H1 (cell line): ENCODE data around the gene SLC1A2.

Experiments used
- PHF8 ChIP-seq: fragments of 200-600 bp; sonication (generic); conservative IDR thresholded peaks from 2 replicates; pipeline ENCODE4 v1.7.1; 2012; ENCODE audit warnings: low read depth, mild to moderate bottlenecking, inconsistent platforms, low read length, moderate library complexity
- POLR2AphosphoS5 ChIP-seq: IDR thresholded peaks from 2 replicates; pipeline ENCODE4 v1.6.1; 2011; ENCODE audit warnings: low read depth, low read length
- RFX5 ChIP-seq: IDR thresholded peaks from 2 replicates; pipeline ENCODE4 v1.6.1; 2011; ENCODE audit warnings: low read depth, low read length, improper control_type of control experiment, borderline replicate concordance
- TF ChIP-seq, protein P1 (sequence below), 3 experiments: IDR thresholded peaks; 1 replicate in 2 of 3; 2 replicates in 1 of 3; pipeline versions ENCODE4 v1.5.1 to v1.6.1; 2011; ENCODE audit warnings: low read length in 3 of 3, mild to moderate bottlenecking in 3 of 3, inconsistent platforms in 2 of 3, low read depth in 1 of 3, moderate library complexity in 1 of 3; ENCODE audit not compliant: insufficient read depth in 1 of 3; ENCODE audit errors: control extremely low read depth in 1 of 3
- TF ChIP-seq, protein P2 (sequence below): IDR thresholded peaks from 2 replicates; pipeline ENCODE4 v1.6.1; 2011; ENCODE audit warnings: low read length, improper control_type of control experiment

DNA sequence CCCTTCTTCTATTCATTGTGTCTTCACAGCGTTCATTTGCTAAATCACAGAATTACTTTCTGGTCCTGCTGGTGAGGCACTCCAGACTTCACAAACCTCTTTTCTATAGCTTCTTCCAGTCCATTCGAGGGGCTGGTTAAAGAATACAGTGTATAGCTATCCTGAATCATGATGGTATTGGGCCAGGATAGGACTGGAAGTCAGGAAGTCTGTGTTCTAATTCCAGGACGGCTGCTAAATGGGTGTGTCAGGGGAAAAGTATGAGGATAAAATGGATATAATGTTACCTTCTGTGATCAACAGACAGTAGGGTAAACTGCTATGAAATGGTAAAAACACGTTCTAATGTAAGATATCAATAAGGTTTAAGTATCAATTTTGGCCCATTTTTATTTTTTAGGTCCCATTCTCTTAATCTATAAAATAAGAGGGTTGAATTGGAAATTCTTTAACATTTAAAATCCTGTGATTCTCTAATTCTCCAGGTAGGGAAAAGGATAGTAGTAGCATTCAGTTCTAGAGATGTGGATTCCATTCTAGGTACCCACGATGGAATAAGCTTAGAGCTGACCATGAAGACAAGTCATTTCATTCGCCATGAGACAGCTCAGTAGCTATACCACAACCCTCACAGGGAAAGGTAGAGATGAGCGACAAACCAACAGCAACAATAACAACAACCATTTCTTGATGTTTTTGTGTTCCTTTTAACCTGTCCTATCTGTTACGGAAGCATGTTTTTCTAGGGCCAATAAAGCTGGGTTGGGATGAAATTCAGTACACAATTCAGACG is 96.1 kb downstream of the SLC1A2 start:
- no peak for TF ChIP-seq POLR2AphosphoS5
- TF ChIP-seq, protein P1, sequence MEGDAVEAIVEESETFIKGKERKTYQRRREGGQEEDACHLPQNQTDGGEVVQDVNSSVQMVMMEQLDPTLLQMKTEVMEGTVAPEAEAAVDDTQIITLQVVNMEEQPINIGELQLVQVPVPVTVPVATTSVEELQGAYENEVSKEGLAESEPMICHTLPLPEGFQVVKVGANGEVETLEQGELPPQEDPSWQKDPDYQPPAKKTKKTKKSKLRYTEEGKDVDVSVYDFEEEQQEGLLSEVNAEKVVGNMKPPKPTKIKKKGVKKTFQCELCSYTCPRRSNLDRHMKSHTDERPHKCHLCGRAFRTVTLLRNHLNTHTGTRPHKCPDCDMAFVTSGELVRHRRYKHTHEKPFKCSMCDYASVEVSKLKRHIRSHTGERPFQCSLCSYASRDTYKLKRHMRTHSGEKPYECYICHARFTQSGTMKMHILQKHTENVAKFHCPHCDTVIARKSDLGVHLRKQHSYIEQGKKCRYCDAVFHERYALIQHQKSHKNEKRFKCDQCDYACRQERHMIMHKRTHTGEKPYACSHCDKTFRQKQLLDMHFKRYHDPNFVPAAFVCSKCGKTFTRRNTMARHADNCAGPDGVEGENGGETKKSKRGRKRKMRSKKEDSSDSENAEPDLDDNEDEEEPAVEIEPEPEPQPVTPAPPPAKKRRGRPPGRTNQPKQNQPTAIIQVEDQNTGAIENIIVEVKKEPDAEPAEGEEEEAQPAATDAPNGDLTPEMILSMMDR (IDR thresholded peaks at IDR 0.05; ENCODE audit: control extremely low read depth in 1 of 3, insufficient read depth in 1 of 3, low read depth in 1 of 3, low read length in 3 of 3) = no peak
- no peak for TF ChIP-seq PHF8
- no peak for TF ChIP-seq RFX5
- TF ChIP-seq, protein P2, sequence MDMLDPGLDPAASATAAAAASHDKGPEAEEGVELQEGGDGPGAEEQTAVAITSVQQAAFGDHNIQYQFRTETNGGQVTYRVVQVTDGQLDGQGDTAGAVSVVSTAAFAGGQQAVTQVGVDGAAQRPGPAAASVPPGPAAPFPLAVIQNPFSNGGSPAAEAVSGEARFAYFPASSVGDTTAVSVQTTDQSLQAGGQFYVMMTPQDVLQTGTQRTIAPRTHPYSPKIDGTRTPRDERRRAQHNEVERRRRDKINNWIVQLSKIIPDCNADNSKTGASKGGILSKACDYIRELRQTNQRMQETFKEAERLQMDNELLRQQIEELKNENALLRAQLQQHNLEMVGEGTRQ = no peak
